GM21737 (cell line): ENCODE measurements around the gene RAB3C.

Experiments used
- ATAC-seq: cut with Tn5 transposase; IDR thresholded peaks from one replicate; pipeline ENCODE4 v1.9.1; 2021; ENCODE audit warnings: mild to moderate bottlenecking, moderate library complexity; ENCODE audit not compliant: unreplicated experiment

The RAB3C gene

DNA sequence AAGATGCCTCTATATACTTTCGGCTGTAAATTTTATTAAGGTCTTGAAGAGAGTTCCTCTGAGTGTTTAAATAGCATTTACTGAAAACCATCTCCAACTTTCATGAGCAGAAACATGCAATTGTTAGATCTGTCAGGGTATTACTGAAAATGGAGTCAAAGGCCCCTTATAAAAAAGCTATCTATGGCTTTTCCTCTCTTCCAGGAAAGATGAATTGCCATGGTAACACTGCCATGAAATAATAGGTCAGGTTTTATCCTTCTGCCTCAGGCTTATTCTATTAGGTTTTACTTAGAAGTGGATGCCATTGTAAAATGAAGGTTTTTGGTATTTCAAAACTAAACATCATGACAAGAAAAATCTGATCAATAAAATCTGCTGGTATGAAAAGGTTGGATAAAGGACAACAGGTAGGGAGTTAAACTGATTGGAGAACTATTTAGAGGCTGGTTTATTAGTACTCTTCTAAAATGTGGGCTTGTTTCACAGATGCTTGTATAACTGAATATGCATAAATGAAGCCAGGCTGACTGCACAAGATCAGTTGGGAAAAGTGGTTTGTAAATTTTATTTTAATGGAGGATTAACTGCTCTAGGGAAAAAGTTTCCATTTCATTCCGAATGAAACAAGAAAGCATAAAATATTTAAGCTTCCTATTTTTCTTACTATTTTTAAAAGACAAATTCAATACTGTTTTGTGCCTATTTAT lies 135.5 kb downstream of the RAB3C start:
- no peak for ATAC-seq

DNA sequence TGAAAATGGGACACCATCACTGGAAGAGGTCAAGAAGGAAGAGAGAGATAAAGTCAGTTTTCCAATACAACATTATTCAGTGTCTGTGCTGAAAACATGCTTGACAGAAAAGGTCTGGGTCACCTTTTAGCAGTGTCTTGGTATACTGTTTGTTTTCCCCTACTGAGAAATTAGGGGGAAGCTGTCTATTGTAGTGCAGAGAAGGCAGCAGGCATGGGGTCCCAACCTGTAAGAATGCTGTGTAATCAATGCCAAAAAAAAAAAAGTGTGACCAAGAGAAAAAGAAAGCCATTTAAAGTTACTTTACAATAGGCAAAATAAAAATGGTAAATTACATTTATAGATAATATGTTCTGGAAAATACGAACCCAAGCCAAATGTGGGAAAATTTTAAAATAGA lies 139.3 kb downstream of the RAB3C start:
- no peak for ATAC-seq

DNA sequence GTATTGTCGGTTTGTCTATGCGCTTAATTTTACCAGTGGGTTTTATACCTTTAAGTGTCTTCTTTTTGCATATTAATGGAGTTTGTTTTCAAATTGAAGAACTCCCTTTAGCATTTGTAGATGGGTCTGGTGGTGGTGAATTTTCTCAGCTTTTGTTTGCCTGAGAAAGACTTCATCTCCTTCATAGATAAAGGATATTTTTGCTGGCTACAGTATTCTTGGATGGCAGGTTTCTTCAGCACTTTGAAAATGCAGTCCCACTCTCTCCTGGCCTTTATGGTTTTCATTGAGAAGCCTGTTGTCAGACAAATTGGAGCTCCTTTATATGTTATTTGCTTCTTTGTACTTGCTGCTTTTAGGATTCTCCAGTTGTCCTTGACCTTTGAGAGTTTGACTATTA lies 142.1 kb downstream of the RAB3C start:
- no peak for ATAC-seq

DNA sequence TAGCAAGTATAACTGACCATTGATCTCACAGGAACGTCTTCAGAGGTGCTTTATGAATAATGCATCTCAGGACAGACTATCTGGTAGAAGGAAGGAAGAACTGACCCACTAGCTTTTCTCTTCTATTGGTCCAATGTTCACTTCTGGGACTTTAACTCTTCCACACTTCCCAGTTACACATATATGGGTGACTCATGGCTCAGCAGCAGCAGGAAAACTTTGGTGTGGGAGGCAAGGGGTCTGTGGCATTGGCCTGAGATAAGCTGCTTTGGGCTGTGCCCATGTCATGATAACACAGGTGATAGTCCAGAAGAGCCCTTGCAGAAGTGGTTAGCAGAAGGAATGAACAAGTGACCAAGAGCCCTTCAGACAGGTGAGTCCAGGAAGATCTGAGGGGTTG lies 148.8 kb downstream of the RAB3C start:
- no peak for ATAC-seq

DNA sequence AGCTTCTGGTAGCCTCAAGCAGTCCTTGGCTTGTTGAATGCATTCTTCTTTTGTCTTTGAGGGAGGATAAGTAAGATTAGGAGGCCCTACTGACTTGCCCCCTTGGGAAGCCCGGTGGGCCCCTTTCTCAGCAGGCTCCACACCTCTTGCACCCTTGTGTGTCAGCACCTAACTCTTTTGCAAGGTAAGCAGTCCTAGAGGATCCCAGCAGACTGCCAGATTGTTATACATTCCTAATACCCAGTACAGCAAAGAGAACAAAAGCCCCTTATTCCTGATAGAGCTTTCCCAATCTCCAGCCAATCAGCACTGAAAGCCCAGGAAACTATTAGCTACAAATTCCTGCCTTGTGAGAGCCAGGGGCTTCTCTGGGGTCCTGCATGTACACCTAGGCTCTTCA lies 152.8 kb downstream of the RAB3C start:
- ATAC-seq: no peak

DNA sequence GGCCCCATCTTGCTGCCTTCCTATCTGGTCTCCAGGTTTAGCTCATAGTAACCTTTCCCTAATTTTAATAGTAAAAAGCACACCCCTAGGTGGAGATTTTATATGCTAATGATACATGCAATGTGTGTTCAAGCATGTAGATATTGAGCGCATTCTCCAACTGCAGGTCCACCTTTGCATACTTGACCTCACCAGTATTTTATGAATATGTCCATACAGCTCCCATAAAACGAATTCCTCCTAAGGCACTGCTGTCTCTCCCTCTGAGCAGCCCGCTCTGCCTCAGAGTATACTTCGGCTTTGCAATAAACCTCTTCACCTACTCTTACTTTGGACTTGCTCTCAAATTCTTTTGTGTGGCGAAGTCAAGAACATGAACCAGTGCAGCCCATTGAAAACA lies 153.3 kb downstream of the RAB3C start:
- ATAC-seq: no peak

DNA sequence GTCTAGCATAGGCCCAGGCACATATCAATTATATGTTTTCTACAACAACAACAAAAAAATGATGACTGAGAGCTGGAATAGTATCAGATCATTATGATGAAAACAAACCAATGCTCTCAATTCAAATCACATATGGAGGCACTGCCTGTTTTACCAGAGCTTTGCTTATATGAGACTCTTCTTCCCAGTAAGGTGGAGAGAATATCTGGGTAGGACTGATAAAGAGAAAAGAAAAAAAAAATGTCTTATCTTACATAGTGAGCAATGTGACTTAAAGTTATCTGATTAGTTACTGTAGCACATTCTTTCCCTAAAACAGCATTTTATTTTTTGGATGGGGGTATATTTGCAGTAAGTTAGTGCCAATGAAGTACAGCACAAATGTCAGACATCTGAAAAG lies 154.8 kb downstream of the RAB3C start:
- ATAC-seq: no peak

DNA sequence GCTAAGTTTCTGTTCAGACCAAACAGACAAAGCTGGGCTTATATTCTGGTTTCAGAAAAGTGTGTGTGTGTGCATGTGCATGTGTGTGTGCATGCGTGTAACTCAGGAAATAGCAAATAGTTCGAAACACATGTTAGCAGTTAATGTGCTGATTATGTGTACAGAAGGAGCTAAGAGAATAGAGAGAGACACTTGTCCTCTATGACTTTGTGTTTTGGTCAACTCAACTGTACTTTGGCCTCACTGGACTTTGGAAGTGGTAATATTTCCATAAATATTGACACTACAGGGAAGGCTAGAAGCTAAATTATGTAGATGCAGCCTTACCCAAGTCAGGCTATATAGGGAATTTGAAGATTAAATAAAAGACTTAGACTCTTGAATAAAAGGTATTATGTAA lies 155.5 kb downstream of the RAB3C start:
- no peak for ATAC-seq

DNA sequence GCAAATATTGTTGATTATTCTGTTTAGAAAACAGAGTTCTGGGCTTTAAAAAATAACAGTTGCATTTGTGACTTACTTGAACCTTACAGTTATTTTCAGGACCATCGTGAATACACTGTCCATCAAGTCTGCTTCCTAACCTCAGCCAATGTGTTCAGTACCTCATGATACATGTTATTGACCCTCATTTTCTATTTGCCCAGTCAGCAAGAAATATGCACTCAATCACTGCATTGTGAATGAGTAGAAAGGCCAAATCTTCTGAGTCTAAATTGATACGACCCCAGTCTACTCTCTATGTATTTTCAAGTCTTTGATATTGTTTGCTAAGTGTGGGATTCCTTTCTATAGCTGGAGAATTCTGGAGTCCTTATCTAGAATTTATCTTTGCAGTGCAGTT lies 156.2 kb downstream of the RAB3C start:
- no peak for ATAC-seq

DNA sequence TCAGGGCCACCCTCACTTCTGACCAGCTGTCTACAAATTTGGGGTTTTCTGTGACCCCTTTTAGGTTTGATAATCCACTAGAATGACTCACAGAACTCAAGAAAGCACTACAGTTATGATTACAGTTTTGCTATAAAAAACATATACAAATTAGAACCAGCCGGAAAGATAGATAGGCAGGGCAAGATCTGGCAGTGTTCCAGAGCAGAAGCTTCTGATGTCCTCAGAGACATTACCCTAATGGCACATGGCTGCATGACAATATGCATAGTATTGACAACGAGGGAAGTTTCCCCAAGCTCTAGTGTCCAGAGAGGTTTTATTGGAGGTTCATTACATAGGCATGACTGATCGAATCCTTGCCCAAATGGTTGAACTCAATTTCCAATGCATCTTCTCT lies 158.1 kb downstream of the RAB3C start:
- ATAC-seq: no peak

DNA sequence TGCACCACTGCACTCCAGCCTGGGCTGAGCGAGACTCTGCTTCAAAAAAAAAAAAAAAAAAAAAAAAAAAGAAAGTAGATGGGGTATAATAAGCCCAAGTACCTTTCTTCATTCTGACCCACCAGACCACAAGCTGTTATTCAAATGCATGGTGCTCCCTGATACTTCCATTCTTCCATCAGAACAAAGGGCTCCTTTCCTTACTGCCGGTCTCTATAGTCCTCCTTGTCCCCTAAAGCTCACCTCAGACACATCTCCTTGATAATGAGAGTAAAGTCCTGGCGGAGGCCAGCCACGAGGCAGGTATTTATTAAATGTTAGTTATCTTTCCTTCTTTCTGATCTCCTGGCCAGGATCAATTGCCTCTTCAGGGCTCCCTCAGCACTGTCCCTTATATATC lies 162.5 kb downstream of the RAB3C start:
- ATAC-seq: no peak

DNA sequence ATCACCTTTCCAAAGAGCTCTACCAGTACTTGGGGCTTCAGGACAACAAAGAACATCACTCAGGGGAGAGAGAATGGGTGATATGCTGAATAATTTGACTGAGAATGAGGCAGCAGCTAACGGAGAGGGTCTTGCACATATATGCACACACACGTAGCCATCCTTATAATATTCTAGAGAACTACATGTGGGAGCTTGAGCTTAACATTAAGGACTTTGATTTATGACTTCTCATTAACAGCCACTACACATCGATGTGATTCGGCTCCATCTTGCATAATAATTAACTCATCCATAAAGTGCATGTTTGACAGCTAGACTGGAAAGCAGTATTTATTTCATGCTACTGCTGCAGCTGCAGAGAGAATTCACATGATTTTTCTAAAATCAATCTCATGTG lies 163.4 kb downstream of the RAB3C start:
- no peak for ATAC-seq

DNA sequence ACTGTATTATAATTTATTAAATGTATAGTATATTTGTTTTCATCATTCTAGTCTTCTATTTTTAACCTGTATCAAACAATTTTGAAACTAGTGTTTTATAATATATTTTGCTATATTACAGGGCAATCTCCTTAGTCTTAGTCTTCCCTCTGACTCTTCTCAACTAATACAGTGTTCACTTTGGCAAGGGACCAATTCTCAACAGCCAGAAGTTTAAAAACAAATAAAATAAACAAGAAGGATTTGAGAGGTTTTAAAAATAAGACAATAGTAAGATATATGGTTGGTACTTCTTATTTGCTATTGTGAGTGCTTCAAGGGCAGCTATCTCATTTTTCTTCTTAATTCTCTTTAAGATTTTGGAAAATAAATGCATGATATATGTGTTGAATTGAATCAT lies 167.2 kb downstream of the RAB3C start:
- ATAC-seq: no peak

DNA sequence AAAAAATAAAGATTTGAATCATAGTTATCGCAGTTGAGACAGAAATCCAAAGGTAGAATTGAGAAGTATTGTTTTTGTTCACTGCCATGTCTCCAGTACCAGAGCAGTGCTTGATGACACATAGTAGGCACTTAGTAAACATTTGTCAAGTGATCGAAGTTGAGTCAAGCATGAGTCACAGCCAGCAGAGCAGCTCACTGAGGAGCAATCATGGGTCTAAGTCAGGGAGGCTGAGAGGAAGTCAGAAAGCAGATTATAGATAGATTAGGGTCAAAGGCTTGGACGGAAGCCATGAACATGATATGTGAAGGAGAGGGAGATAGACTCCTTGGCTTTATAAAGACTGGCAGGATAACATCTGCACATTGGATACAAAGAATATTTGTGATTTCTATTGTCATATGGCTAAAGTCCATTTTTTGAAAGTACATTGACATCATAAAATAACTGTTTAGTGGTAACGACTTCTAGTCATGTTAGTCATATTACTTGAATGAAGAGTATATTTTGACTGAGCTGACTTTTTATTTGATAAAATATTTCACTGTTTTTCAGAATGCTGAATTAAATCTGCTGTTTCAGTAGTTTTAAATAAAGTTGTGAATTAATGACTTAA lies 168.5 kb downstream of the RAB3C start:
- ATAC-seq: no peak

DNA sequence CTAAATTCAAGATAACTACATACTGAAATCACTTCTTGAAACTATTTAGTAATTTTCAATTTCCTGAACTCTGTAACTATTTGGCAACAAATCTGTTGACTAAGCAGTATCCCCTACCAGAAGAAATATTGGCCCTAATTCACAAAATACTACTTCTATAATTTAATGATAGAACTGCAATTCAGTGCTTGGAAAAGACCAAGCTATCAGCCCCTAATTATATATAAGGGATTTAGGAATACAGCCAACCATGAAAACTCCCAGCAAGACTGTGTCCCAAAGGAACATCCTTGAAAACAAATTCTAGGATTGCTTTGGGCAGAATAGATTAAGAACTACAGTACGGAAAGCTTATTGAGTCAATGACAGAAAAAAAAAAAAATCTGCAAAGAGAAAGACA lies 169.2 kb downstream of the RAB3C start:
- no peak for ATAC-seq

DNA sequence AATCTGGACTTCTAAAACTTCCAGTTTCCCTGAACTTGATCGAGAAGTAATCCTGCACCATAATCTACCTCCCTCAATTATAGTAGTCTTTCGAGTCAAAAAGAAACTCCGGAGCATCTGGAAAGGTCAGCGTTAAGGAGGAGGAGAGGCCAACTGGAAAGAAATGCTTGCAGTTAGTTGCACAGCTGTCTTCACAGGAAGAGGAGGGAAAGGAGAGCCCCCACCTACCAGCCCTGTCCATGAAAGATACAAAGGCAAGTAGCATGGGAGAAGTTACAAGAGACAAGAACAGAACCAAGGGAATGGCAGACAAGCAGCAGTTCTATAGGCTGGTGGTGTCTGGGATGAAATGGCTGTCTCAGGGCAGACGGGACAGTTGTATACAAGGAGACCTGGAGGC lies 170.6 kb downstream of the RAB3C start:
- no peak for ATAC-seq

DNA sequence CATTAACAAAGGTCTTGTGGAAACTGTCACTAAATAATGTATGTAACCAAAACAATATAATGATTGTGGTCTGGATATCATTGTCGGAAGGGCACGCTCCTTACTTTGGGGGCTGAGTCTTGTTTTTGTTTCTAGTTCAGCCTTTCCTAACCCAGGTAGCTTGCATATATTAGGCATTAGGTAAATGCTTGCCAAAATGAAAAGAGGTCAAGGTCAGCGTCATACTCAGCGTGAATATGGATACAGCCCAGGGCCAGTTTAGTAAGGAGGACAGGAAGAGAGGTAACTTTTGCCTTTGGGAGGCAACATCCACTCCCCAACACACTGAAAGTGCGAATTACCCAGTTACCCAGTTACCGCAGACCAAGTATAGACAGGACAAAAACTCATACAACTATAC lies 171.4 kb downstream of the RAB3C start:
- no peak for ATAC-seq

DNA sequence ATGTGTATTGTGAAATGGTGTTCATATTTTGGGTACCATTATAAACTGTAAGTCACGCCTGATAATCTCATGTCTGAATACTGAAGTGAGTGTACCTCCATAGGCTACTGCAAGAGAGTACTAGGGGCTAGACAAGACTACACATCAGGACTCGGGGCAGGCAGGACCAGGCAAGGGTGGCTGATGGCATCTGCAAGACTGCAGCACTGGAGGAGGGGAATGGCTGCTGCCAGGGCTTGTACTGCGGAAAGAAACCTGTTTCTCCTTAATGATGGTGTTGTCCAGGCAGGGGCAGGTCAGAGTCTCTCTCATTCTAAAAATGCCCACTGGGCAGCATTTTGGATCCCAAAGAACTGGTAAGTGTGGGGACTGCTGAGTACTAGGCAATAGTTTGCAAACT lies 172.5 kb downstream of the RAB3C start:
- no peak for ATAC-seq

DNA sequence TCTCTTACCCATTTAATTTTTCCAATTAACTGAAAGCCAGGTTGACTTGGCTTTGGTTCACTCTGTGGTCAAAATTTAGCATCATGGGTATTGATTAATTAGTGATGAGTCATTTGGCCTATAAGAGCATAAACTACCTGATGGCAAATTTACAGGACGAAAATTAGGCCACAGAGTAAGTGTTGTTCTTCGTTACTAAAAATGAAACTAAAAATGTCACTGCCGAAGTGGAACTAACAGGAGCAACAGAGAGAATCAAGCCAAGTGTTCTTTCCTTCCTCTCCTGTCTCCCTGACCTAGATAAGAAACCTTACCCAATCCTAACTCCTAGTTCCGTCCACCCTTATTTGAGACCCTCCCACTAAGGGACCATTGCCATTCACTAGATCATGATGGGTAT lies 176.9 kb downstream of the RAB3C start:
- peak; percentile 94 for ATAC-seq

DNA sequence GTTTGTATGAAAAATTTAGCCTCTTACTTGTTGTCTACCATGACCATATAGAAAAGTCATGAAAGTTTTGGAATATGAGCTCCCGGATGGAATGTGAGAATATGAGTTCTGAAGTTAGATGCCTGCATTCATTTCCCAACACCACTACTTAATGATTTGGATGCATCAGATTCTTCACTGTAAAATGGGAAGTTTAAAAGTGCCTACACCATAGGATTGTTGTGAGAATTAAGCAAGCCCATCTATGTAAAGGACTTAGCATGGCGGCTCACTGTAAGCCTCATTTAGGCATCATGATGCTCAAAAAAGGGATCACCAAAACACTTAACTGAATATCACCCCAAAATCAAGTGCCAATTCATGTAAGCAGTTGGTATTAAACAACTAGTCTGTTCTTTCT lies 177.3 kb downstream of the RAB3C start:
- ATAC-seq: no peak

DNA sequence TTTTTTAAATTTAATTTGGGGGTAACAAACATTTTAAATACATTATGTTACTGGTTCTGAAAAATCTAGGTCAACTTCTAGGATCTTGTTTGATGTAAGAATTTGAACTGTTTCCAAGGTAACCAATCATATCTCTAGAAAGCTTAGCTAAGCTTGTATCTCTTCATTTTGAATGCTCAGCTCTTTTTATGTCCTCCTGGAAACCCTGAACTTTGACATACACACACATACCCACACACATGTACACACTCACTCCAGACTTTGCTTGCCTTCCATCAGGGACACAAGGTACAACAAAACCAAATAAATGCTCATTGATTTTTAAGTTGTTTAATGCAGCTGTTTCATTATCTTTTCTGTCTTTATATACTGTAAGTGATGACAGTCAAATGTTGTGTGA lies 178.5 kb downstream of the RAB3C start:
- ATAC-seq: no peak

DNA sequence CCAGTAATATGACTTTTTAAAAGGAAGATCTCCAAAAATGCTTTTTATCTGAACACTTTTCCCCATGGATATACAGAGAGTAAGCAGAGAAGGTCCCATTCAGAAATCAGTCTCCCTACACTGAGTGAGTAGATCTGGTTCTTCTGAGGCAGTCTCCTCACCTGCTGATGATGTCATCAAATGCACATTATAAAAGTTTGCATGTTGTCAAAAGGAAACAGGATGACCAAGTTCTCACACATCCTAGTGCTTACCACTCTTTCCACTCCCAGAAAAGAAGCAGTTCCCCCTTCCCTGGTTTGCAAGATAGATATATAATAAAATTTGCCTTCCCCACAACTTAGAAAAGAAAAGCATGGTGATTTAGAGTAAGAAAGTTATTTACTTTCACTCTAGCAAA lies 180.5 kb downstream of the RAB3C start:
- ATAC-seq: no peak

DNA sequence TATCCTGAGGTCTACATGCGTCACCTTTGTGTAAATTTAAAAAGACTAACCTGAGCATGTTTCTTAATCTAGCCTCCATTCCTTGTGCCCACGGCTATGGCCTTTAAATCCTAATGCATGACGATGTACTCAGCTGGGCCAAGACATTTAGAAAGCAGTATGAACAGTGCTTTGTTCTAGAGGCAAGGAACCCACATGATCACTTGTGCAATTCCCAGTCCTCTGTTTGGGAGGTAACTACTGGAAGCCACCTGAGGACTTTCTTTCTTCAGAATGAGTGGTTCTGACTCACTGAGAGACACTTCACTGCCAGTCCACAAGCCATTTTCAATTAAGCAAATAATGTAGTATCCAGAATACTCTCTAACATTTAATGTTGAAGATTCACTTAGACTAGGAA lies 181.3 kb downstream of the RAB3C start:
- no peak for ATAC-seq
